Testis (tissue), 3 donors: Measurements from ENCODE around the gene ARL6IP4. TPM values are rescaled to one million over a fixed set of nuclear protein-coding genes. Genes with fewer than 3 reads are reported as not detected.

ENCODE experiments used
- DNase-seq: peaks from one replicate; pipeline ENCODE4 v3.0.0-alpha.2; 2019
- H3K27ac ChIP-seq, 2 donors: fragments of 200-600 bp; sonication (generic); one replicate each; pipeline ENCODE4 v1.5.1; 2019
- H3K27me3 ChIP-seq: fragments of 200-600 bp; sonication (generic); one replicate; pipeline ENCODE4 v1.5.1; 2019
- H3K36me3 ChIP-seq: fragments of 200-600 bp; sonication (generic); one replicate; pipeline ENCODE4 v1.5.1; 2017; ENCODE audit warnings: low read depth; ENCODE audit errors: missing control alignments
- H3K4me1 ChIP-seq: fragments of 200-600 bp; sonication (generic); one replicate; pipeline ENCODE4 v1.5.1; 2019
- H3K4me3 ChIP-seq, 2 donors: fragments of 200-600 bp; sonication (generic); one replicate each; pipeline ENCODE4 v1.5.1; 2017 to 2019
- H3K9me3 ChIP-seq: fragments of 200-600 bp; sonication (generic); one replicate; pipeline ENCODE4 v1.5.1; 2017
- POLR2A ChIP-seq: fragments of 450-650 bp; IDR thresholded peaks from one replicate; pipeline ENCODE4 v1.6.1; 2017; ENCODE audit warnings: antibody characterized with exemption, mild to moderate bottlenecking, moderate library complexity
- WGBS, 2 donors: methylation state at CpG; one replicate each; pipeline ENCODE4 v1.1.5; 2018; 5-methylcytosine and 5-hydroxymethylcytosine counted together
- intact Hi-C: fragments of 100-400 bp; cut with DNase I; formaldehyde crosslinking; loops from one replicate; pipeline ENCODE4 v1.15.1; 2023; ENCODE audit warnings: low total_unique reads
- polyA plus RNA-seq: library from polyadenylated mRNA; stranded (reverse); fragments of 350-450 nt; fragmentation: Illumina TruSeq; extraction: RNeasy Lipid Tissue Mini Kit (QIAGEN cat#74804); gene quantifications from one replicate; pipeline ENCODE4 v1.2.3, GENCODE V29; 2014; ENCODE audit warnings: low read depth, low replicate concordance; ENCODE audit not compliant: insufficient read depth
- total RNA-seq, 2 donors: library from RNA; depleted of rRNA; stranded (reverse); fragments of >200 nt; gene quantifications; one replicate each; pipeline ENCODE4 v1.2.3, GENCODE V29; 2016
- TF ChIP-seq, protein P1 (sequence below), 3 experiments: fragments of 450-650 bp in 2 of 3; fragments of 200-600 bp in 1 of 3; sonication (generic) in 1 of 3; IDR thresholded peaks; one replicate each; pipeline ENCODE4 v1.5.1; 2016 to 2019; ENCODE audit warnings: antibody characterized with exemption in 3 of 3, mild to moderate bottlenecking in 2 of 3, moderate library complexity in 1 of 3

Gene ARL6IP4
- total and polyA plus RNA-seq, 3 donors from 2014 or later: 169 to 210 (median 190) TPM

- H3K27ac ChIP-seq: no peak overlapping the region
- 98 to 99% methylated on average over 17 to 36 of the region's 40 CpGs for WGBS, 2 donors
- H3K36me3 ChIP-seq: no peaks in the 10 kb centered on the region
- no peaks in the 10 kb centered on the region for H3K9me3 ChIP-seq
- no peak overlapping the region for H3K4me3 ChIP-seq
- intact Hi-C loops: loop anchor here (10.0 kb wide), 1 partner anchor 158 kb away; no protein-coding TSS in a partner anchor
- peaks cover 46% of the 10 kb centered on the region for H3K4me1 ChIP-seq
- H3K27me3 ChIP-seq: no peaks in the 10 kb centered on the region
- DNase-seq: no peak
- TF ChIP-seq, protein P1, sequence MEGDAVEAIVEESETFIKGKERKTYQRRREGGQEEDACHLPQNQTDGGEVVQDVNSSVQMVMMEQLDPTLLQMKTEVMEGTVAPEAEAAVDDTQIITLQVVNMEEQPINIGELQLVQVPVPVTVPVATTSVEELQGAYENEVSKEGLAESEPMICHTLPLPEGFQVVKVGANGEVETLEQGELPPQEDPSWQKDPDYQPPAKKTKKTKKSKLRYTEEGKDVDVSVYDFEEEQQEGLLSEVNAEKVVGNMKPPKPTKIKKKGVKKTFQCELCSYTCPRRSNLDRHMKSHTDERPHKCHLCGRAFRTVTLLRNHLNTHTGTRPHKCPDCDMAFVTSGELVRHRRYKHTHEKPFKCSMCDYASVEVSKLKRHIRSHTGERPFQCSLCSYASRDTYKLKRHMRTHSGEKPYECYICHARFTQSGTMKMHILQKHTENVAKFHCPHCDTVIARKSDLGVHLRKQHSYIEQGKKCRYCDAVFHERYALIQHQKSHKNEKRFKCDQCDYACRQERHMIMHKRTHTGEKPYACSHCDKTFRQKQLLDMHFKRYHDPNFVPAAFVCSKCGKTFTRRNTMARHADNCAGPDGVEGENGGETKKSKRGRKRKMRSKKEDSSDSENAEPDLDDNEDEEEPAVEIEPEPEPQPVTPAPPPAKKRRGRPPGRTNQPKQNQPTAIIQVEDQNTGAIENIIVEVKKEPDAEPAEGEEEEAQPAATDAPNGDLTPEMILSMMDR (IDR thresholded peaks at IDR 0.05): no peak
- no peak for TF ChIP-seq POLR2A
Measured at GRCh38 chr12:122986258-122986871, 5.9 kb downstream of the ARL6IP4 start.

- no peaks in the 10 kb centered on the region for H3K9me3 ChIP-seq
- H3K4me1 ChIP-seq: peaks cover 37% of the 10 kb centered on the region
- intact Hi-C loops: loop anchor here (10.0 kb wide), 1 partner anchor 157 kb away; no protein-coding TSS in a partner anchor
- 95 to 100% methylated on average over 3 to 39 of the region's 39 CpGs for WGBS, 2 donors
- no peaks in the 10 kb centered on the region for H3K36me3 ChIP-seq
- DNase-seq: no peak
- H3K4me3 ChIP-seq: no peak overlapping the region
- TF ChIP-seq, protein P1 (IDR thresholded peaks at IDR 0.05): no peak
- no peak for TF ChIP-seq POLR2A
- H3K27ac ChIP-seq: no peak overlapping the region
- no peaks in the 10 kb centered on the region for H3K27me3 ChIP-seq
Measured at GRCh38 chr12:122987086-122987951, 6.8 kb downstream of the ARL6IP4 start.

DNA sequence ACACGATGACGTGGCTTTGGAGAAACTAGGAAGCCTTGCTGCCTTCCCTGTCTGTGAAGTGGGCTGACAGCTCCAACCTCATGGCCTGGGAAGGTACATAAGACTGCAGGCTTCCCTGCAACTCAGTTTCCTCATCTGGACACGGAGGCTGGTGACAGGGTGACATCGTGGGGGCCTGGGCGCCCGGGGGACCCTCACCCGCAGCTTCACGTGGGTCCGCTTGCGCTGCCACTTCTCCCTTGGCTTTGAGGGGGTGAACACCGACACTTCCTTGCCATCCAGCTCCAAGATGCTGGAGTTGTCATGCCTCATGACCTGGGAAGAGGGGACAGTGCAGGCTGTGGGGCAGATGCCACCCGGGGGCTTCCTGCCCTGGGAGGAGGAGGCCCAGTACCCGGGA, 7.6 kb downstream of the ARL6IP4 start:
- peaks cover 30% of the 10 kb centered on the region for H3K4me1 ChIP-seq
- no peak overlapping the region for H3K27ac ChIP-seq
- WGBS, 2 donors: 90 to 95% methylated on average over 2 to 13 of the region's 13 CpGs
- no peaks in the 10 kb centered on the region for H3K36me3 ChIP-seq
- TF ChIP-seq, protein P1 (IDR thresholded peaks at IDR 0.05): no peak
- no peak for TF ChIP-seq POLR2A
- no peaks in the 10 kb centered on the region for H3K27me3 ChIP-seq
- H3K9me3 ChIP-seq: no peaks in the 10 kb centered on the region
- H3K4me3 ChIP-seq: no peak overlapping the region
- DNase-seq: no peak
- intact Hi-C loops: loop anchor here (10.0 kb wide), 1 partner anchor 157 kb away; no protein-coding TSS in a partner anchor

DNA sequence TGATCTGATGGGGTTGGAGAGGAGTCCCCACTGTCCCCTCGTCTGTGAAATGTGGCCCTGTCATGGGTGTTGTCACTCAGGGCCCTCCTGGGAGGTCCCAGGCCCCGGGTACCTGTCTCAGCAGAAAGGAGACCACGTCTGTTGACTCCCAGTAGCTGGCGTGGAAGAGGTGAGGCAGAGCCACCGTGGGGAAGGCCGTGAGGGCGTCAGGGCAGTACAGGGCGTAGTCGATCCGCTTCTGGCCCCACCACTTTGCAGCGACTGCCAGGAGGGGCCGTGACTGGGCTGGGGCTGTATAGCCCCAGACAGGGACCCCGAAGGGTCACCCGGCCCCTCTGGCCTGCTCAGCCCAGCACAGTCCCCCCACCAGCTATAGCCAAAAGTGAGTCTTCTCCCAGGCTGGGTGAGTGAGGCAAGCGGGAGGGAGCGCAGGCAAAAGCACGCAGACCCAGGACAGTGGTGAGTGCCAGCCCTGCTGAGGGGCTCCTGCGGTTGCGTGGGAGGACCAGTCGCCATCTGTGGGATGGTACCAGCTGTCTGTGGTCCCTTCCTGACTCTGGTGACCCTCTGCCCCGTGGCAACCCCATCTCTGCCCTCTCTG, 8.2 kb downstream of the ARL6IP4 start:
- H3K36me3 ChIP-seq: no peaks in the 10 kb centered on the region
- DNase-seq: no peak
- no peaks in the 10 kb centered on the region for H3K9me3 ChIP-seq
- 86% methylated on average over 21 of the region's 21 CpGs; no CpG with 5 or more reads in 1 of the 2 donors for WGBS, 2 donors
- TF ChIP-seq, protein P1 (IDR thresholded peaks at IDR 0.05): no peak
- TF ChIP-seq POLR2A: no peak
- no peak overlapping the region for H3K27ac ChIP-seq
- peaks cover 23% of the 10 kb centered on the region for H3K4me1 ChIP-seq
- H3K27me3 ChIP-seq: no peaks in the 10 kb centered on the region
- intact Hi-C loops: loop anchor here (10.0 kb wide), 1 partner anchor 156 kb away; no protein-coding TSS in a partner anchor
- H3K4me3 ChIP-seq: no peak overlapping the region
